Measurements from ENCODE around the gene MYRIP.
"Not testable (repeated sequence)": the region's sequence is repeated elsewhere in the genome, so short reads cannot be mapped to it uniquely, and the experiment has no call there.

The MYRIP gene

GRCh38 chr3:40057077-40057476 is 247.7 kb downstream of the MYRIP start:
- TF ChIP-seq ZNF274 (IDR thresholded peaks at IDR 0.05; ENCODE audit: low read depth, low read length): no peak
- DNase-seq (ENCODE audit: low read depth, low spot score): no peak

GRCh38 chr3:40057786-40058185 is 248.4 kb downstream of the MYRIP start:
- Histone ChIP-seq H3K9ac (ENCODE audit: insufficient read length, low read depth) (no peak overlapping the region), H3K36me3 (ENCODE audit: insufficient read depth, insufficient read length, low read length) (no peaks in the 10 kb centered on the region), H3K27me3 (ENCODE audit: insufficient read depth, insufficient read length) (no peaks in the 10 kb centered on the region), H3K4me3 (ENCODE audit: insufficient read length, low read depth) (no peak overlapping the region), H3K4me1 (ENCODE audit: insufficient read depth, insufficient read length) (no peaks in the 10 kb centered on the region), H3K9me3 (ENCODE audit: insufficient read depth, low read length) (no peaks in the 10 kb centered on the region)
- DNase-seq (ENCODE audit: low read depth, low spot score): no peak
- no peak for TF ChIP-seq ZNF274 (IDR thresholded peaks at IDR 0.05; ENCODE audit: low read depth, low read length)

More at GRCh38 chr3:40057077-40057476, 247.7 kb downstream of the MYRIP start:
- Histone ChIP-seq H3K4me1 (ENCODE audit: insufficient read depth, insufficient read length) (no peaks in the 10 kb centered on the region), H3K9ac (ENCODE audit: insufficient read length, low read depth) (no peak overlapping the region), H3K36me3 (ENCODE audit: insufficient read depth, insufficient read length, low read length) (no peaks in the 10 kb centered on the region), H3K4me3 (ENCODE audit: insufficient read length, low read depth) (no peak overlapping the region), H3K27me3 (ENCODE audit: insufficient read depth, insufficient read length) (no peaks in the 10 kb centered on the region), H3K9me3 (ENCODE audit: insufficient read depth, low read length) (no peaks in the 10 kb centered on the region)

GRCh38 chr3:40068636-40069035 is 259.2 kb downstream of the MYRIP start:
- H3K9ac ChIP-seq (ENCODE audit: insufficient read length, low read depth): no peak overlapping the region
- H3K27me3 ChIP-seq (ENCODE audit: insufficient read depth, insufficient read length): no peaks in the 10 kb centered on the region
- no peaks in the 10 kb centered on the region for H3K4me1 ChIP-seq (ENCODE audit: insufficient read depth, insufficient read length)
- no peak for TF ChIP-seq YY1 (IDR thresholded peaks at IDR 0.05; ENCODE audit: insufficient read depth, insufficient read length)
- no peak for TF ChIP-seq SUZ12 (IDR thresholded peaks at IDR 0.05; ENCODE audit: extremely low read depth, insufficient read depth, insufficient read length)
- TF ChIP-seq ZNF274 (IDR thresholded peaks at IDR 0.05; ENCODE audit: low read depth, low read length): no peak
- no peak for DNase-seq (ENCODE audit: low read depth, low spot score)
- H3K4me3 ChIP-seq (ENCODE audit: insufficient read length, low read depth): no peak overlapping the region
- no peaks in the 10 kb centered on the region for H3K9me3 ChIP-seq (ENCODE audit: insufficient read depth, low read length)
- no peaks in the 10 kb centered on the region for H3K36me3 ChIP-seq (ENCODE audit: insufficient read depth, insufficient read length, low read length)

- Histone ChIP-seq H3K9me3 (ENCODE audit: insufficient read depth, low read length) (no peaks in the 10 kb centered on the region), H3K27me3 (ENCODE audit: insufficient read depth, insufficient read length) (no peaks in the 10 kb centered on the region), H3K9ac (ENCODE audit: insufficient read length, low read depth) (no peak overlapping the region), H3K4me3 (ENCODE audit: insufficient read length, low read depth) (no peak overlapping the region), H3K4me1 (ENCODE audit: insufficient read depth, insufficient read length) (no peaks in the 10 kb centered on the region), H3K36me3 (ENCODE audit: insufficient read depth, insufficient read length, low read length) (no peaks in the 10 kb centered on the region)
- no peak for TF ChIP-seq ZNF274 (IDR thresholded peaks at IDR 0.05; ENCODE audit: low read depth, low read length)
- no peak for TF ChIP-seq YY1 (IDR thresholded peaks at IDR 0.05; ENCODE audit: insufficient read depth, insufficient read length)
- TF ChIP-seq SUZ12 (IDR thresholded peaks at IDR 0.05; ENCODE audit: extremely low read depth, insufficient read depth, insufficient read length): no peak
- no peak for DNase-seq (ENCODE audit: low read depth, low spot score)
Observed at GRCh38 chr3:40070816-40071215, 261.4 kb downstream of the MYRIP start.

- no peaks in the 10 kb centered on the region for H3K36me3 ChIP-seq (ENCODE audit: insufficient read depth, insufficient read length, low read length)
- no peak overlapping the region for H3K4me3 ChIP-seq (ENCODE audit: insufficient read length, low read depth)
- DNase-seq (ENCODE audit: low read depth, low spot score): no peak
Observed at GRCh38 chr3:40071683-40072238, 262.4 kb downstream of the MYRIP start.

GRCh38 chr3:40073310-40074007 is 264.1 kb downstream of the MYRIP start:
- Histone ChIP-seq H3K9ac (ENCODE audit: insufficient read length, low read depth) (no peak overlapping the region), H3K36me3 (ENCODE audit: insufficient read depth, insufficient read length, low read length) (no peaks in the 10 kb centered on the region), H3K27me3 (ENCODE audit: insufficient read depth, insufficient read length) (no peaks in the 10 kb centered on the region), H3K9me3 (ENCODE audit: insufficient read depth, low read length) (no peaks in the 10 kb centered on the region; the same call in 1 of the 2 replicates), H3K4me3 (ENCODE audit: insufficient read length, low read depth) (no peak overlapping the region), H3K4me1 (ENCODE audit: insufficient read depth, insufficient read length) (no peaks in the 10 kb centered on the region)
- DNase-seq (ENCODE audit: low read depth, low spot score): peak; percentile 27
- TF ChIP-seq ZNF274 (IDR thresholded peaks at IDR 0.05; ENCODE audit: low read depth, low read length): no peak
- no peak for TF ChIP-seq SUZ12 (IDR thresholded peaks at IDR 0.05; ENCODE audit: extremely low read depth, insufficient read depth, insufficient read length)
- no peak for TF ChIP-seq YY1 (IDR thresholded peaks at IDR 0.05; ENCODE audit: insufficient read depth, insufficient read length)

More at GRCh38 chr3:40071683-40072238, 262.4 kb downstream of the MYRIP start:
- Histone ChIP-seq H3K4me1 (ENCODE audit: insufficient read depth, insufficient read length) (no peaks in the 10 kb centered on the region), H3K27me3 (ENCODE audit: insufficient read depth, insufficient read length) (no peaks in the 10 kb centered on the region), H3K9me3 (ENCODE audit: insufficient read depth, low read length) (no peaks in the 10 kb centered on the region), H3K9ac (ENCODE audit: insufficient read length, low read depth) (no peak overlapping the region)
- TF ChIP-seq SUZ12 (IDR thresholded peaks at IDR 0.05; ENCODE audit: extremely low read depth, insufficient read depth, insufficient read length) (no peak), YY1 (IDR thresholded peaks at IDR 0.05; ENCODE audit: insufficient read depth, insufficient read length) (no peak), ZNF274 (IDR thresholded peaks at IDR 0.05; ENCODE audit: low read depth, low read length) (no peak)

GRCh38 chr3:40077139-40077538 is 267.7 kb downstream of the MYRIP start:
- H3K9me3 ChIP-seq (ENCODE audit: insufficient read depth, low read length); H3K4me3 ChIP-seq (ENCODE audit: insufficient read length, low read depth); H3K27me3 ChIP-seq (ENCODE audit: insufficient read depth, insufficient read length); H3K36me3 ChIP-seq (ENCODE audit: insufficient read depth, insufficient read length, low read length); H3K4me1 ChIP-seq (ENCODE audit: insufficient read depth, insufficient read length); DNase-seq (ENCODE audit: low read depth, low spot score); H3K9ac ChIP-seq (ENCODE audit: insufficient read length, low read depth): not testable (repeated sequence)

- not testable (repeated sequence) for DNase-seq (ENCODE audit: low read depth, low spot score); H3K9ac ChIP-seq (ENCODE audit: insufficient read length, low read depth); H3K4me1 ChIP-seq (ENCODE audit: insufficient read depth, insufficient read length); H3K4me3 ChIP-seq (ENCODE audit: insufficient read length, low read depth); H3K36me3 ChIP-seq (ENCODE audit: insufficient read depth, insufficient read length, low read length); H3K27me3 ChIP-seq (ENCODE audit: insufficient read depth, insufficient read length); H3K9me3 ChIP-seq (ENCODE audit: insufficient read depth, low read length)
Observed at GRCh38 chr3:40077828-40078492, 268.6 kb downstream of the MYRIP start.
